Karpas-422 (cell line): ENCODE measurements around the gene ETNK1. TPM values are rescaled to one million over a fixed set of nuclear protein-coding genes. Genes with fewer than 3 reads are reported as not detected.

Experiments used
- DNase-seq: peaks from one replicate; pipeline ENCODE4 v3.0.0-alpha.2; 2015
- H2AFZ ChIP-seq: fragments of 200-600 bp; sonication (generic); 2 replicates; pipeline ENCODE4 v1.6.1; 2014; ENCODE audit warnings: antibody characterized with exemption, low read length, mixed read lengths
- H3K27ac ChIP-seq: fragments of 200-600 bp; sonication (generic); 2 replicates; pipeline ENCODE4 v1.5.1; 2014; ENCODE audit warnings: mild to moderate bottlenecking, low read length, moderate library complexity
- H3K27me3 ChIP-seq: fragments of 200-600 bp; sonication (generic); 2 replicates; pipeline ENCODE4 v1.6.1; 2014; ENCODE audit warnings: low read length, mixed read lengths
- H3K36me3 ChIP-seq: fragments of 200-600 bp; sonication (generic); 2 replicates; pipeline ENCODE4 v1.6.1; 2014; ENCODE audit warnings: low read length, mixed read lengths; ENCODE audit not compliant: insufficient read depth
- H3K4me1 ChIP-seq: fragments of 200-600 bp; sonication (generic); 2 replicates; pipeline ENCODE4 v1.6.1; 2014; ENCODE audit warnings: mild to moderate bottlenecking, low read length, mixed read lengths
- H3K4me2 ChIP-seq: fragments of 200-600 bp; sonication (generic); 2 replicates; pipeline ENCODE4 v1.6.1; 2014; ENCODE audit warnings: low read length, low read depth, mild to moderate bottlenecking; ENCODE audit not compliant: poor library complexity, severe bottlenecking
- H3K4me3 ChIP-seq: fragments of 200-600 bp; sonication (generic); 2 replicates; pipeline ENCODE4 v1.5.1; 2014; ENCODE audit warnings: mild to moderate bottlenecking, antibody characterized with exemption, low read length, mixed read lengths
- H3K79me2 ChIP-seq: fragments of 200-600 bp; sonication (generic); 2 replicates; pipeline ENCODE4 v1.6.1; 2014; ENCODE audit warnings: mild to moderate bottlenecking, low read length, mixed read lengths
- H3K9ac ChIP-seq: fragments of 200-600 bp; sonication (generic); 2 replicates; pipeline ENCODE4 v1.6.0; 2014; ENCODE audit warnings: low read length
- H3K9me2 ChIP-seq: fragments of 200-600 bp; sonication (generic), shearing (Covaris generic); replicated peaks from 2 replicates; pipeline ENCODE4 v1.6.0; 2014; ENCODE audit warnings: mild to moderate bottlenecking, low read length, moderate library complexity; ENCODE audit not compliant: insufficient read depth
- H3K9me3 ChIP-seq: fragments of 300-700, 200-600 bp; sonication (generic); 2 replicates; pipeline ENCODE4 v1.6.1; 2014; ENCODE audit warnings: low read length, mixed read lengths
- H4K20me1 ChIP-seq: fragments of 200-600 bp; sonication (generic); 2 replicates; pipeline ENCODE4 v1.6.1; 2014; ENCODE audit warnings: mild to moderate bottlenecking, antibody characterized with exemption, low read length, low read depth; ENCODE audit not compliant: insufficient read depth
- small RNA-seq: library from RNA; depleted of rRNA; stranded (forward); fragments of <200 nt; gene quantifications from one replicate; pipeline ENCODE3, GENCODE V24; 2014
- total RNA-seq: library from RNA; depleted of rRNA; stranded (reverse); fragments of >200 nt; shearing (Covaris generic); gene quantifications from 2 replicates; pipeline ENCODE4 v1.2.3, GENCODE V29; 2014; ENCODE audit warnings: low replicate concordance; rRNA removed

Gene ETNK1
- total RNA-seq, 1 experiment from 2014 or later, result 93.7 TPM

DNA sequence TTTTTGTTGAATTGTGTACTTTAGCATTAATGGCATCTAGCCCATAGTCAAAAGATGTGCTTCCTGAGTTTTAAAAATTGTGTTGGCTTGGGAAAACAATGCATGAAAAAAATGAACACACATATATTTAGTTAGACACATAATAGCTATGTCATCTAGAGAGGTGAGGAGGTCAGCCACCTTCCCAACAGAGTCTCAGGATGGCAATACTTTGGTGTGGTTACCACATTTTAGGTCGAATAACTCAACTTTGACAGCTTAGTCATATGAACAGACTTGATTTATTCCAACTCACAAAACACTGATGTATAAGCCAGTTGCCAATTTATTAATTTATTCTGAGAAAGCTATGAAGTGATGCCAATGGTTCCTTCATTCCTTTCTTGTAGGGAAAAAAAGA, 114.0 kb downstream of the ETNK1 start:
- Histone ChIP-seq H3K9me3 (no peaks in the 10 kb centered on the region), H3K4me1 (no peaks in the 10 kb centered on the region), H3K9me2 (no peaks in the 10 kb centered on the region), H4K20me1 (no peaks in the 10 kb centered on the region), H3K27me3 (no peaks in the 10 kb centered on the region), H3K27ac (no peak overlapping the region), H3K79me2 (no peaks in the 10 kb centered on the region), H3K9ac (no peak overlapping the region), H3K36me3 (no peaks in the 10 kb centered on the region), H3K4me3 (no peak overlapping the region), H3K4me2 (no peak overlapping the region), H2AFZ (no peak overlapping the region)
- no peak for DNase-seq

Small RNA genes within 50 kb of the gene (small RNA-seq; reads per million reads assigned to genes)
- not detected for gene RPS27P22

Other genes with a start within 250 kb of the ETNK1 start
- 26.6 and 71.8 TPM in 2 replicates for gene C2CD5, start 80.6 kb upstream of the ETNK1 start, total RNA-seq